ENCODE measurements around the gene MED22. TPM values are rescaled to one million over a fixed set of nuclear protein-coding genes. Genes with fewer than 3 reads are reported as not detected.
"Not testable (repeated sequence)": the region's sequence is repeated elsewhere in the genome, so short reads cannot be mapped to it uniquely, and the experiment has no call there.

The MED22 gene
- total RNA-seq, 1 donor from 2014 or later, result 45.7 TPM

DNA sequence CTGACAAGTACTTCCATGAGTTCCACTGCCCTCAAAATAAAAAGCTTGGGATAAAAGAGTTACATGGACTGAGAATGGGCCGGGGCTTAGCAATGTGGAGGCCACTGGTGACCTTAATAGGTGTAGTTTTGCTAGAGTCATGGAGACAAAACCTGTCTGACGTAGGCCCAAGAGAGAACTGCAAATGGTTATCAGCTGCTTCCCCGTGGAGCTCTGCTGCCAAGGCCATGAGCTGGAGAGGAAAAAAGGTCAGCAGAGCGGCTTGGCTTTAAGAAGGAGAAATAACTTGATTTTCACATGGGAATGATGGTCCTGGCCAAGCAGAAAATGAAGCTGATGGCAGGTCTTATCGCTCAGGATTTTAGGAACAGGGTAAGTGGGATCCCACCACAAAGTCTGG is 8.3 kb downstream of the MED22 start:
- Mint-ChIP-seq H3K36me3 (ENCODE audit: low read depth) (peaks cover 59% of the 10 kb centered on the region), H3K27ac (peak overlapping the region; percentile 87), H3K4me3 (no peak overlapping the region), H3K9me3 (no peaks in the 10 kb centered on the region), H3K4me1 (peaks cover 59% of the 10 kb centered on the region), H3K27me3 (no peaks in the 10 kb centered on the region)
- CTCF ChIA-PET, result no interaction called here
- ATAC-seq (ENCODE audit: low read depth), result no peak
- TF ChIP-seq, protein P1, sequence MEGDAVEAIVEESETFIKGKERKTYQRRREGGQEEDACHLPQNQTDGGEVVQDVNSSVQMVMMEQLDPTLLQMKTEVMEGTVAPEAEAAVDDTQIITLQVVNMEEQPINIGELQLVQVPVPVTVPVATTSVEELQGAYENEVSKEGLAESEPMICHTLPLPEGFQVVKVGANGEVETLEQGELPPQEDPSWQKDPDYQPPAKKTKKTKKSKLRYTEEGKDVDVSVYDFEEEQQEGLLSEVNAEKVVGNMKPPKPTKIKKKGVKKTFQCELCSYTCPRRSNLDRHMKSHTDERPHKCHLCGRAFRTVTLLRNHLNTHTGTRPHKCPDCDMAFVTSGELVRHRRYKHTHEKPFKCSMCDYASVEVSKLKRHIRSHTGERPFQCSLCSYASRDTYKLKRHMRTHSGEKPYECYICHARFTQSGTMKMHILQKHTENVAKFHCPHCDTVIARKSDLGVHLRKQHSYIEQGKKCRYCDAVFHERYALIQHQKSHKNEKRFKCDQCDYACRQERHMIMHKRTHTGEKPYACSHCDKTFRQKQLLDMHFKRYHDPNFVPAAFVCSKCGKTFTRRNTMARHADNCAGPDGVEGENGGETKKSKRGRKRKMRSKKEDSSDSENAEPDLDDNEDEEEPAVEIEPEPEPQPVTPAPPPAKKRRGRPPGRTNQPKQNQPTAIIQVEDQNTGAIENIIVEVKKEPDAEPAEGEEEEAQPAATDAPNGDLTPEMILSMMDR (IDR thresholded peaks at IDR 0.05), result no peak
- no peak for DNase-seq
- POLR2A ChIA-PET, result interaction anchor here (0.7 to 1.6 kb wide), 6 partner anchors 9 to 38 kb away, joined by 3 to 12 read pairs (median 4); partner anchors contain the start of genes MED22, RPL7A, SURF1 and SURF2
- intact Hi-C loops (cut with micrococcal nuclease), result loop anchor here (10.0 kb wide), 1 partner anchor 725 kb away; the partner anchor contains the start of gene BRD3

DNA sequence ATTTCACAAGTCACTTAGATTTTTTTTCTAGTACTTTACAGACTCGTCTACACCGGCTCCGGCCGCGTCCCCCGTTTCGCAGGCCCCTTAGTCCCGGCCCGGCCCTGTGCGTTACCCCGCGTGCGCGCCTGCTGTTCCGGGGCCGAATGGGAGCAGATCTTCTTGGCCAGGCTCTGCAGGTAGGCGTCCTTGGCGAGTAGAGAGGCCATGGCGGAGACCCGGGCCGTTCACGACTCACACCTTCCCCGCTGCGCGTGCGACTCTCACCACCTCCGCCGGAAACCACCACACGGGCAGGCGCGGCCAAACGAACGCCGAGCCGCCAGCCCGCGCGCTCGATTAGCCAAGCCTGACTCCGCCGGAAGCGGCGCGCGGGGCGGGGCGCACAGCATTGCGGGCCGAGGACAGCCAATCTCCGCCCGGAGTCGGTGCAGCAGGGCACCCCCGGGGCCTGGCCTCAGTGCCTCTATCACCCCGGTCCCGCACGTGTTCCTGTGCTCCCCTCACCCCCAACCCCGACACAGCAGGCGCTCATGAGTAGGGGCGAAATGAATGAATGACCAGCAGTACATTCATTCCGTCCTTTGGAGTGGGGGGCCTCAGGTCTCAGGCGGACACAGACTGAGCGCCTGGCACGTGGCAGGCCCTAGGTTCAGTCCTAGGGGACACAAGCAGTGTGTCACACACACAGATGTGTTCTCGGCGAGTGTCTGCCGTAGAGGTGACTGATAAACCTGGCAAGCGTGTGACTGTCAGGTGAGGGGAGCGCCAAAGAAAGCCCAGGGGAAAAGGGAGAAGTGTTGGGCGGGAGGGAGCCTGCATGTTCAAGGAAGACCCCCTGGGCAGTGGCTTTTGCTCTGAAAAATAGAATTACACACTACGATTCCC is 11.8 kb downstream of the MED22 start, which contains the start of gene SURF6:
SURF6 (minus strand) TSS at position 265 of the 888 bp plus-strand sequence; CDS start at position 209, 56 bp downstream.
- no peaks in the 10 kb centered on the region for H3K27me3 Mint-ChIP-seq
- peak; percentile 93 for ATAC-seq (ENCODE audit: low read depth)
- TF ChIP-seq, protein P1 (IDR thresholded peaks at IDR 0.05), result no peak
- peak within 1 kb of the TSS; percentile 92 for H3K27ac Mint-ChIP-seq
- intact Hi-C loops (cut with micrococcal nuclease), result loop anchor here (1.0 to 10.0 kb wide), 6 partner anchors 12 to 729 kb away; partner anchors contain the start of genes BRD3, CACFD1, MED22 and REXO4
- DNase-seq, result peak; percentile 94
- H3K4me3 Mint-ChIP-seq, result peak within 1 kb of the TSS; percentile 97
- ChIA-PET POLR2A (interaction anchor here (0.6 to 4.6 kb wide), 6 partner anchors 12 to 172 kb away, joined by 3 to 32 read pairs (median 4); partner anchors contain the start of genes MED22 and RPL7A), CTCF (interaction anchor here (0.6 kb wide), 1 partner anchor 706 kb away, joined by 3 read pairs; no protein-coding TSS in a partner anchor)
- H3K9me3 Mint-ChIP-seq, result no peaks in the 10 kb centered on the region
- H3K4me1 Mint-ChIP-seq, result peaks cover 57% of the 10 kb centered on the region
- peaks cover 65% of the 10 kb centered on the region for H3K36me3 Mint-ChIP-seq (ENCODE audit: low read depth)

DNA sequence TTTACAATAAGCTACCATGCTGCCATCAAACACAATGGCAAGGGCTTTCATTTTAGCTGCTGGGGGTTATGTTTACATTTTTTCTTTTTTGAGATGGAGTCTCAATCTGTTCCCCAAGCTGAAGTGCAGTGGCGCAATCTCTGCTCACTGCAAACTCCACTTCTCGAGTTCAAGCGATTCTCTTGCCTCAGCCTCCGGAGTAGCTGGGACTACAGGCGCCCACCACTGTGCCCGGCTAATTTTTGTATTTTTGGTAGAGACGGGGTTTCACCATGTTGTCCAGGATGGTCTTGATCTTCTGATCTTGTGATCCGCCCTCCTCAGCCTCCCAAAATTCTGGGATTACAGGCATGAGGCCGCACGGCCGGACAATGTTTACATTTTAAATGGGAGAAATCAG is 13.0 kb downstream of the MED22 start:
- intact Hi-C loops (cut with micrococcal nuclease), result loop anchor here (10.0 kb wide), 1 partner anchor 730 kb away; the partner anchor contains the start of gene BRD3

DNA sequence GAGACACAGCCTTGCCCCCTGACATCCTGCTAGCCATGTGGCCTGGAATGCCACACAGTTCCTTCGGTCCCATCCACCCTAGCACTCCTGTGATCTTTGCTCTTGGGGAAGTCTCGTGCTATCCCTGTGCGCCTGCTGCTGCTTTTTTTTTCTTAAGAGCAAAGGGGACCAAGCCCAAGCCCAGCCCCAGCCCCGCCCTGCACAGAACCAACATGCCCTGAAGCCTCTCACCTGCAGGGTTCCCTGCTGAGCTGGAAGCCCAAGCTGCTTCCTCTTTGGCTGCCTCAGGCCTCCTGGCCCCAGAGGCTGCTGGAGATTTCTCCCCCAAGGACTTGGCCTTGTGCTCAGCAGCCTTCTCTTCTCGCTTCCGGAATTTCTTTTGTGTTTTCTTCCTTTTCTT is 13.8 kb downstream of the MED22 start:
- peaks cover 59% of the 10 kb centered on the region for H3K36me3 Mint-ChIP-seq (ENCODE audit: low read depth)
- ATAC-seq (ENCODE audit: low read depth), result no peak
- H3K27me3 Mint-ChIP-seq, result no peaks in the 10 kb centered on the region
- H3K27ac Mint-ChIP-seq, result no peak overlapping the region
- ChIA-PET CTCF (no interaction called here), POLR2A (interaction anchor here (1.6 to 4.6 kb wide), 3 partner anchors 14 to 303 kb away, joined by 4 to 32 read pairs (median 4); partner anchors contain the start of genes GTF3C5, MED22 and RPL7A)
- TF ChIP-seq, protein P1 (IDR thresholded peaks at IDR 0.05), result no peak
- DNase-seq, result peak; percentile 12
- intact Hi-C loops (cut with micrococcal nuclease), result loop anchor here (10.0 kb wide), 1 partner anchor 731 kb away; the partner anchor contains the start of gene BRD3
- H3K4me3 Mint-ChIP-seq, result peak overlapping the region; percentile 97
- H3K9me3 Mint-ChIP-seq, result no peaks in the 10 kb centered on the region
- peaks cover 38% of the 10 kb centered on the region for H3K4me1 Mint-ChIP-seq

More for the DNA sequence above, 13.0 kb downstream of the MED22 start:
- CTCF ChIA-PET; H3K27me3 Mint-ChIP-seq; H3K27ac Mint-ChIP-seq; H3K9me3 Mint-ChIP-seq; ATAC-seq (ENCODE audit: low read depth); DNase-seq: not testable (repeated sequence)
- Mint-ChIP-seq H3K36me3 (ENCODE audit: low read depth) (peaks cover 64% of the 10 kb centered on the region), H3K4me1 (peaks cover 44% of the 10 kb centered on the region), H3K4me3 (peak overlapping the region; percentile 97)
- POLR2A ChIA-PET, result interaction anchor here (0.6 to 4.6 kb wide), 8 partner anchors 9 to 304 kb away, joined by 3 to 32 read pairs (median 4); partner anchors contain the start of genes GTF3C5, MED22 and RPL7A

DNA sequence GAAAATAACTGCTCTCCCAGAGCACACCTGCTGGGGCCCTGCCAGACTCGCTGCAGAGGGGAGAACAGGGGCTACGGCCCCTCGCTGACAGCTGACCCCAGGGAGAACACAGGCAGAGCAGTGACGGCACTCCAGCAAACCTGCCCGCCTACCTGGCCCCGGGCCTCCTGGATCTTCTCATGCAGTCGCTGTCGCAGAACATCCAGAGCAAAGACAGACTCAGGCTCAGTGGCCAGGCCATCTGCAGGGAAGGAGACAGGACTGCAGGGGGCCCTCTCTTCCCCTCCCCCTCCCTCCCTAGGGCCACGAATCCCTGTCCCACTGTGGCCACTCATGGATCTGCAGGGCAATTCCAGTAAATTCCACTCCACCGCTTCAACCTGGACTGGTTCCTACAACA is 14.4 kb downstream of the MED22 start:
- TF ChIP-seq, protein P1 (IDR thresholded peaks at IDR 0.05), result no peak
- no peak overlapping the region for H3K27ac Mint-ChIP-seq
- peaks cover 59% of the 10 kb centered on the region for H3K36me3 Mint-ChIP-seq (ENCODE audit: low read depth)
- ChIA-PET POLR2A (interaction anchor here (0.6 to 4.6 kb wide), 2 partner anchors 14 to 31 kb away, joined by 3 to 32 read pairs; partner anchors contain the start of genes MED22 and RPL7A), CTCF (no interaction called here)
- peaks cover 36% of the 10 kb centered on the region for H3K4me1 Mint-ChIP-seq
- no peaks in the 10 kb centered on the region for H3K27me3 Mint-ChIP-seq
- no peak overlapping the region for H3K4me3 Mint-ChIP-seq
- ATAC-seq (ENCODE audit: low read depth) (no peak), DNase-seq (peak; percentile 10)
- intact Hi-C loops (cut with micrococcal nuclease), result loop anchor here (10.0 kb wide), 1 partner anchor 731 kb away; the partner anchor contains the start of gene BRD3
- no peaks in the 10 kb centered on the region for H3K9me3 Mint-ChIP-seq
